ENCODE measurements around the gene PGAM1. TPM values are rescaled to one million over a fixed set of nuclear protein-coding genes. Genes with fewer than 3 reads are reported as not detected.

Gene PGAM1
- total RNA-seq, 4 donors from 2014 or later: 142 to 166 (median 155) TPM

GRCh38 chr10:97481071-97481470 is 55.1 kb downstream of the PGAM1 start:
- TF ChIP-seq CTCF (IDR thresholded peaks at IDR 0.05): no peak
- no peak for TF ChIP-seq EP300 (IDR thresholded peaks at IDR 0.05)
- no peak for TF ChIP-seq POLR2A (IDR thresholded peaks at IDR 0.05)
- H3K36me3 ChIP-seq: peaks cover 2 to 84% (median 31%) of the 10 kb centered on the region in 3 donors
- 93 to 94% methylated on average over 4 of the region's 4 CpGs for WGBS, 2 donors

DNA sequence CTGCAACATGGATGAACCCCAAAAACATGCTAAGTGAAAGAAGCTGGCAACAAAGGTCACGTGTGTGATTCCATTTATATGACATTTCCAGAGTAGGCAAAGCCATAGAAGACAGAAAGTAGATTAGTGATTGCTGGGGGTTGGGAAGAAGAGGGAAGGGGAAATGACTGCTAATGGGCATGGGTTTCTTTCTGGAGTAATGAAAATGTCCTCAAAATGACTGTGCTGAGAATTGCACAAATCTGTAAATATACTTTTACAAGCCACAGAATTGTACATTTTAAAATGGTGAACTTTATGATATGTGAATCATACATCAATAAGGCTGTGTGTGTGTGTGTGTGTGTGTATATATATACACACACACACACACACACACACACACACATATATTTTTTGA is 56.4 kb downstream of the PGAM1 start:
- H3K9me3 ChIP-seq: no peaks in the 10 kb centered on the region
- H3K36me3 ChIP-seq: peaks cover 2 to 71% (median 25%) of the 10 kb centered on the region in 3 donors
- no peak overlapping the region for H3K27ac ChIP-seq
- H3K27me3 ChIP-seq: no peaks in the 10 kb centered on the region
- TF ChIP-seq EP300 (IDR thresholded peaks at IDR 0.05) (no peak), POLR2A (IDR thresholded peaks at IDR 0.05) (no peak), CTCF (IDR thresholded peaks at IDR 0.05) (no peak)
- no peak for DNase-seq (ENCODE audit: low spot score in 2 of 2)
- H3K4me1 ChIP-seq: peaks cover 0 to 16% (median 0%) of the 10 kb centered on the region in 4 donors
- WGBS, 2 donors: 81 to 86% methylated on average over 1 of the region's 1 CpG
- H3K4me3 ChIP-seq: no peak overlapping the region

More at GRCh38 chr10:97481071-97481470, 55.1 kb downstream of the PGAM1 start:
- peaks cover 0 to 18% (median 0%) of the 10 kb centered on the region in 4 donors for H3K4me1 ChIP-seq
- no peak overlapping the region for H3K4me3 ChIP-seq
- H3K9me3 ChIP-seq: no peaks in the 10 kb centered on the region
- DNase-seq (ENCODE audit: low spot score in 2 of 2): no peak
- no peak overlapping the region for H3K27ac ChIP-seq
- H3K27me3 ChIP-seq: no peaks in the 10 kb centered on the region

Small RNA genes lying within 50 kb of the gene (small RNA-seq; reads per million reads assigned to genes)
- gene RF00019: not detected

Other genes starting within 250 kb of the PGAM1 start
- gene SLIT1, start 240.2 kb upstream of the PGAM1 start, total RNA-seq: 1 to 10 TPM in 2 of 4 donors, under 1 TPM in 2; 0.78 to 3.1 (median 1.3) TPM
- 100 to 1,000 TPM in 1 of 4 donors, 10 to 100 TPM in 3; 37.5 to 109 (median 77.7) TPM for gene ARHGAP19, start 133.6 kb upstream of the PGAM1 start, total RNA-seq
- gene FRAT1, start 106.9 kb upstream of the PGAM1 start, total RNA-seq: 10 to 100 TPM in 1 of 4 donors, 1 to 10 TPM in 3; 6.8 to 10.0 (median 8.5) TPM
- gene FRAT2, start 91.5 kb upstream of the PGAM1 start, total RNA-seq: 10 to 100 TPM; 14.6 to 28.2 (median 23.3) TPM
- 10 to 100 TPM; 14.7 to 50.7 (median 24.4) TPM for gene RRP12, start 24.9 kb upstream of the PGAM1 start, total RNA-seq
- gene EXOSC1, start 19.8 kb downstream of the PGAM1 start, total RNA-seq: 10 to 100 TPM; 21.6 to 40.8 (median 33.4) TPM
- gene ZDHHC16, start 20.0 kb downstream of the PGAM1 start, total RNA-seq: 10 to 100 TPM; 26.4 to 50.4 (median 36.0) TPM
- 10 to 100 TPM; 80.4 to 90.2 (median 88.4) TPM for gene MMS19, start 72.2 kb downstream of the PGAM1 start, total RNA-seq
- gene UBTD1, start 72.7 kb downstream of the PGAM1 start, total RNA-seq: 10 to 100 TPM in 3 of 4 donors, 1 to 10 TPM in 1; 9.4 to 17.1 (median 16.5) TPM
- gene ANKRD2, start 146.6 kb downstream of the PGAM1 start, total RNA-seq: 1 to 10 TPM in 1 of 4 donors, under 1 TPM in 1, not detected in 2; 0.22 to 1.0 TPM
- gene HOGA1, start 158.2 kb downstream of the PGAM1 start, total RNA-seq: 10 to 100 TPM in 3 of 4 donors, 1 to 10 TPM in 1; 3.6 to 31.6 (median 25.3) TPM
- 1 to 10 TPM; 1.1 to 1.7 (median 1.2) TPM for gene C10orf62, start 163.5 kb downstream of the PGAM1 start, total RNA-seq
- gene MORN4, start 207.3 kb downstream of the PGAM1 start, total RNA-seq: 1 to 10 TPM; 3.7 to 8.2 (median 7.1) TPM
- gene PI4K2A, start 214.5 kb downstream of the PGAM1 start, total RNA-seq: 10 to 100 TPM; 17.0 to 29.1 (median 21.0) TPM